Suprapubic skin (tissue), 4 donors: ENCODE results near the gene RALGPS1. TPM values are rescaled to one million over a fixed set of nuclear protein-coding genes. Genes with fewer than 3 reads are reported as not detected.

Experiments
- DNase-seq, 2 donors: peaks; one replicate each; pipeline ENCODE4 v3.0.0-alpha.2; 2019; ENCODE audit warnings: low spot score in 2 of 2
- H3K27ac ChIP-seq: fragments of 200-600 bp; sonication (generic); one replicate; pipeline ENCODE4 v1.5.1; 2019
- H3K27me3 ChIP-seq: fragments of 200-600 bp; sonication (generic); one replicate; pipeline ENCODE4 v1.5.1; 2019
- H3K36me3 ChIP-seq: fragments of 200-600 bp; sonication (generic); one replicate; pipeline ENCODE4 v1.5.1; 2019
- H3K4me1 ChIP-seq: fragments of 200-600 bp; sonication (generic); one replicate; pipeline ENCODE4 v1.5.1; 2019
- H3K4me3 ChIP-seq: fragments of 200-600 bp; sonication (generic); one replicate; pipeline ENCODE4 v1.5.1; 2019; ENCODE audit warnings: mild to moderate bottlenecking
- H3K9me3 ChIP-seq: fragments of 200-600 bp; sonication (generic); one replicate; pipeline ENCODE4 v1.5.1; 2019
- EP300 ChIP-seq: sonication (generic); formaldehyde crosslinking; IDR thresholded peaks from one replicate; pipeline ENCODE4 v1.6.1; 2017; ENCODE audit warnings: antibody characterized with exemption
- POLR2A ChIP-seq, 2 donors: fragments of 450-650 bp; IDR thresholded peaks; one replicate each; pipeline ENCODE4 v1.6.1; 2017; ENCODE audit warnings: antibody characterized with exemption in 2 of 2, mild to moderate bottlenecking in 2 of 2, moderate library complexity in 2 of 2
- POLR2AphosphoS5 ChIP-seq, 3 donors: sonication (generic); formaldehyde crosslinking; IDR thresholded peaks; one replicate each; pipeline ENCODE4 v1.6.1; 2017; ENCODE audit warnings: antibody characterized with exemption in 3 of 3
- WGBS: methylation state at CpG from one replicate; pipeline ENCODE4 v1.1.5; 2018; 5-methylcytosine and 5-hydroxymethylcytosine counted together
- total RNA-seq, 4 donors: library from RNA; depleted of rRNA; stranded (reverse); fragments of >200 nt; gene quantifications; one replicate each; pipeline ENCODE4 v1.1.0, GENCODE V29; 2016
- TF ChIP-seq, protein P1 (sequence below), 2 donors: fragments of 200-600 bp in 1 of 2; fragments of 450-650 bp in 1 of 2; sonication (generic) in 1 of 2; IDR thresholded peaks; one replicate each; pipeline ENCODE4 v1.5.1; 2016 to 2019; ENCODE audit warnings: antibody characterized with exemption in 2 of 2, mild to moderate bottlenecking in 1 of 2, moderate library complexity in 1 of 2

The RALGPS1 gene
- total RNA-seq, 4 donors from 2014 or later = 14.8 to 86.7 (median 21.4) TPM

DNA sequence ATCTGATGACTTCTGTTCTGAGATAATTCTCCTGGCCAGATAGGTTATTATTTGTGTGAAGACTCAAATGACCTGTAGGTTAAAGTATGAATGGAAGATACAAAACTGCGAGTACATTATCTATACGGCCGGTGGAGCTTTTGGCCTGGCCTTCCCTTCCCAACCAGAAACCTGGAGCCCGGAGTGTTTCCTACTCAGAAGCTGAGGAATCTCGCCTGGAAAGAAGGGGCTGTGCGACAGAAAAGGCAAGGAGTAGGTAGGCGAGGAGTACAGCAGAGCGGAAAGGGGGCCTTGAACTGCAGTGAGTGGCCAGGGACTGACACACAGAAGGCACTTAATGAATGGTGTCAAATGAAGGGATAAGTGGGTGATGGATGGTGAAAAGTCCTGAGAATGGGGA, 173.3 kb downstream of the RALGPS1 start:
- H3K4me1 ChIP-seq = peaks cover 37% of the 10 kb centered on the region
- no peak overlapping the region for H3K27ac ChIP-seq
- H3K36me3 ChIP-seq = peaks cover 21% of the 10 kb centered on the region
- H3K4me3 ChIP-seq = no peak overlapping the region
- TF ChIP-seq, protein P1, sequence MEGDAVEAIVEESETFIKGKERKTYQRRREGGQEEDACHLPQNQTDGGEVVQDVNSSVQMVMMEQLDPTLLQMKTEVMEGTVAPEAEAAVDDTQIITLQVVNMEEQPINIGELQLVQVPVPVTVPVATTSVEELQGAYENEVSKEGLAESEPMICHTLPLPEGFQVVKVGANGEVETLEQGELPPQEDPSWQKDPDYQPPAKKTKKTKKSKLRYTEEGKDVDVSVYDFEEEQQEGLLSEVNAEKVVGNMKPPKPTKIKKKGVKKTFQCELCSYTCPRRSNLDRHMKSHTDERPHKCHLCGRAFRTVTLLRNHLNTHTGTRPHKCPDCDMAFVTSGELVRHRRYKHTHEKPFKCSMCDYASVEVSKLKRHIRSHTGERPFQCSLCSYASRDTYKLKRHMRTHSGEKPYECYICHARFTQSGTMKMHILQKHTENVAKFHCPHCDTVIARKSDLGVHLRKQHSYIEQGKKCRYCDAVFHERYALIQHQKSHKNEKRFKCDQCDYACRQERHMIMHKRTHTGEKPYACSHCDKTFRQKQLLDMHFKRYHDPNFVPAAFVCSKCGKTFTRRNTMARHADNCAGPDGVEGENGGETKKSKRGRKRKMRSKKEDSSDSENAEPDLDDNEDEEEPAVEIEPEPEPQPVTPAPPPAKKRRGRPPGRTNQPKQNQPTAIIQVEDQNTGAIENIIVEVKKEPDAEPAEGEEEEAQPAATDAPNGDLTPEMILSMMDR (IDR thresholded peaks at IDR 0.05) = no peak
- TF ChIP-seq EP300 = no peak
- TF ChIP-seq POLR2A (IDR thresholded peaks at IDR 0.05) = no peak
- TF ChIP-seq POLR2AphosphoS5 (IDR thresholded peaks at IDR 0.05) = no peak
- H3K9me3 ChIP-seq = no peaks in the 10 kb centered on the region
- 94% methylated on average over 8 of the region's 8 CpGs for WGBS
- H3K27me3 ChIP-seq = no peaks in the 10 kb centered on the region
- peak in 1 of 2 donors; percentile 13 for DNase-seq

DNA sequence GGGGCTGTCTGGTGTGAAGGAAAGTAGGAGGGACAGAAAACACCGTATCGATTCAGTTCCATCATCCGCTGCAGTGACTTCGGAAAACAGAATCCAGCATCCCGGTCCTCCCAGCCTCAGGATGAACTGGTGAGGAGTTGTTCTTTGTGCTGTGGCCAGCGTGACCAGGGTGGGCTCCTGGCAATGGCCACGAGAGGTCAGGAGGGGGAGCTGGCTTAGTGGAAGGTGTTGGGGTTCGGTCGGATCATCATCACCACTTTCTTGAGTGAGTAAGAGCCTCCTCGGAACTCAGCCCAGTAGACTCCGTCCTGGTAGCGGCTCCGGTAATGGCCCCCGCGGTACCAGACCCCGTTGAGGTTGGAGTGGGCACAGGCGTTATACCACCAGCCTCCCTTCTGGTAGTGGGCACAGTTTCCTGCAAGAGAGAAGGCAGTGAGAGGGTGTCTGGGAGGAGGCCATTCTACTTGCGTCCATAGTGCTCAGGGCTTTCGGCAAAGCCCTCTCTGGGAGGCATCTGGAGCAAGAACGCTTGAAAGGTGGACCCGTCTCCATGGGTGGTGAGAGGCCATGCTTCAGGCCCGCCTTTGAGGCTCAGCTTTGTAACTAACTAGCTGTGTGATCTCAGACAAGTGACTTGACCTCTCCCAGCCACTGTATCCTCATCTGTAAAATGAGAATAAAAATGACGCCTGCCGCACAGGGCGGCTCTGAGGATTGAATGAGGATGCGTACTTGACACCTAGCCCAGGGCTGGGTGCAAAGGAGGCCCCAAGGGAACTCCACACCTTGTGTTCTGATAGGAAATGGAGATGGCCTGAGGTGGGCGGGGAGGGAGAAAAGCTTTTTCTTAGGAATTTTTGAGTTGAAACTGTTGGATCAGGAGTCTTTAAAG, 174.4 kb downstream of the RALGPS1 start:
- TF ChIP-seq EP300 (no peak), POLR2AphosphoS5 (IDR thresholded peaks at IDR 0.05) (no peak), POLR2A (IDR thresholded peaks at IDR 0.05) (no peak)
- TF ChIP-seq, protein P1 (IDR thresholded peaks at IDR 0.05) = no peak
- Histone ChIP-seq H3K9me3 (no peaks in the 10 kb centered on the region), H3K4me3 (no peak overlapping the region), H3K27ac (peak overlapping the region; percentile 64), H3K36me3 (peaks cover 21% of the 10 kb centered on the region), H3K4me1 (peaks cover 31% of the 10 kb centered on the region), H3K27me3 (no peaks in the 10 kb centered on the region)
- 90% methylated on average over 26 of the region's 27 CpGs for WGBS
- peak in 1 of 2 donors; percentile 46 for DNase-seq

DNA sequence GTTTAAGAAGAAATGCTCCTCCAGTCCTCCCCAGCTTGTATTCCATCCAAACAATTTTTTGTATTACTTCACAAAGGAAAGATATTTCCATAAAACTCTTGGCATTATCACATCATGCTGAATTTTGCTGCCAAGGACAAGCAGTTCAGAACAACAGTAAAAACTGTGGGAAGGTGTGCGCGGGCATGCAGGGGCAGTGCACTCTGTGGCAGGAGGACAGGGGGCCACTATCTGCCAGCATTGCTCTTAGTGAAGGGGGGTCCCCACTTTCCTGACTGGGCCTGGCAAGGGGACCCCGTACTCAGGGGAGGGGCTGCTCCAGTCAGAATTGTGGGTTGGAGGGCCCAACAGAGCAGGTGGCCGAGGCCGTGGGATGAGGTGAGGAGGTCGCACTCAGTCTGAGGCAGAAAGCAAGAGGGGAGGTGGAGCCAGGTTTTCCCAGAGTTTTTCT, 175.1 kb downstream of the RALGPS1 start:
- DNase-seq = peak in 1 of 2 donors; percentile 60
- Histone ChIP-seq H3K9me3 (no peaks in the 10 kb centered on the region), H3K4me3 (no peak overlapping the region), H3K36me3 (peaks cover 21% of the 10 kb centered on the region), H3K27ac (peak overlapping the region; percentile 64), H3K27me3 (no peaks in the 10 kb centered on the region), H3K4me1 (peaks cover 31% of the 10 kb centered on the region)
- TF ChIP-seq POLR2A (IDR thresholded peaks at IDR 0.05) (no peak), POLR2AphosphoS5 (IDR thresholded peaks at IDR 0.05) (no peak), EP300 (no peak)
- TF ChIP-seq, protein P1 (IDR thresholded peaks at IDR 0.05) = no peak
- 69% methylated on average over 6 of the region's 6 CpGs for WGBS

DNA sequence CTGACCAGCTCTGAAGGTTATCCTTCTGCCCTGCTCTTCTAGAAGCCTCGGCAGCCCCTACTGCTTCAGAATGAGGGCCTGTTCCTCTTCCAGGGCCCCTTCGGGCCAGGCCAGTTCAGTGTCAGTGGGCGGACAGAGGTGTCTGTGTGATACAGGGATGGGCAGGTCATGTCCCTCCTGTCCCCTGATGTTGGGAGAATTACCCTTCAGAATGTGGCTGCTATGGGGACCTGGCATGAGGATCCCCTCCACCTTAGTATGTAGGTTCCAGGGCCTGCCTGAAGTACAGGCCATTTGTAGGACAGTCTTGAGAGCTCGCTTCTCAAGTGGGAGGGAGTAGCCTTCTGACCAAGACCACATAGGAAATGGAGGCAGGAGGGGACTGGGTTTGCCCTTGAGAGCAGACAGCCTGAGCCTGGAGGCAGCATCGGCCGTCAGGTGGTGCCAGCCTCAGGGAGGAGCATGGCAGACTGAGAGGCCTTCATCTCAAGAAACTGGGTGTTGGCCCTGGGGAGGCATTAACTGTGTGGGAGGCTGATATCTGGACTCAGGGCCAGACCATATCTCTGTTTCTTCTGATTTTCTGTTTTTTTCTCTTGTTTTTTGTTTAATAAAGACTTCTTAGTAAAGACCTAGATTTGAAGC, 175.9 kb downstream of the RALGPS1 start:
- TF ChIP-seq POLR2AphosphoS5 (IDR thresholded peaks at IDR 0.05) (no peak), POLR2A (IDR thresholded peaks at IDR 0.05) (no peak), EP300 (no peak)
- TF ChIP-seq, protein P1 (IDR thresholded peaks at IDR 0.05) = no peak
- Histone ChIP-seq H3K4me3 (no peak overlapping the region), H3K4me1 (peaks cover 31% of the 10 kb centered on the region), H3K27me3 (no peaks in the 10 kb centered on the region), H3K9me3 (no peaks in the 10 kb centered on the region), H3K36me3 (peaks cover 21% of the 10 kb centered on the region), H3K27ac (peak overlapping the region; percentile 64)
- WGBS = 65% methylated on average over 4 of the region's 6 CpGs
- DNase-seq = peak; percentile 44 to 57

DNA sequence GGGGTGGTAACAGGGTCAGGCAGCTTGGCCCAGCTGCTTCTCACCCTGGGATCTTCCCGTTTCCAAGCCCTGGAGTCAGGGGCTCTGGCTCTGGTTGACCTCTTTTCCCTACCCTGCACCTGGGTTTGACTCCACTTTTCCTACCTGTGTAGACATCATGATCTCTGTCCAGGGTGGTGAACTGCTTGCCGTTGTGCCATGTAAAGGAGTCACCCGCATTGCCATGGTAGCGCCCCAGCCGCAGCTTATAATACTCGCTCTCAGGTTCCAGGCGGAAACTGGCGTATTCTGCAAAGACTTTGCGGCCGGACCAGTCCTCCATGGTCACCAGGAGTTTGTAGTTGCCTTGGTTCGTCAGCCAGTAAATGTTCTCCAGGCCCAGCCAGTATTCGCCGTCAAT, 176.9 kb downstream of the RALGPS1 start:
- DNase-seq = peak in 1 of 2 donors; percentile 72
- Histone ChIP-seq H3K27ac (no peak overlapping the region), H3K4me1 (peaks cover 38% of the 10 kb centered on the region), H3K9me3 (no peaks in the 10 kb centered on the region), H3K36me3 (peaks cover 21% of the 10 kb centered on the region), H3K4me3 (no peak overlapping the region), H3K27me3 (no peaks in the 10 kb centered on the region)
- TF ChIP-seq POLR2AphosphoS5 (IDR thresholded peaks at IDR 0.05) = no peak
- TF ChIP-seq, protein P1 (IDR thresholded peaks at IDR 0.05) = no peak
- TF ChIP-seq EP300 = no peak
- TF ChIP-seq POLR2A (IDR thresholded peaks at IDR 0.05) = no peak
- 97% methylated on average over 9 of the region's 13 CpGs for WGBS
